Fibroblast of villous mesenchyme (primary cell): Measurements from ENCODE around the gene FRK. TPM values are rescaled to one million over a fixed set of nuclear protein-coding genes. Genes with fewer than 3 reads are reported as not detected.
"Not testable (repeated sequence)": the region's sequence is repeated elsewhere in the genome, so short reads cannot be mapped to it uniquely, and the experiment has no call there.

Source experiments
- DNase-seq: peaks from one replicate; pipeline ENCODE4 v3.0.0-alpha.2; 2010; ENCODE audit warnings: low read depth
- H3K4me3 ChIP-seq: 2 replicates; pipeline ENCODE4 v1.5.1; 2011; ENCODE audit warnings: low read depth, mild to moderate bottlenecking, low read length
- total RNA-seq: library from RNA; depleted of rRNA; stranded (reverse); fragments of >200 nt; gene quantifications from 2 replicates; pipeline ENCODE4 v1.2.3, GENCODE V29; 2012
- TF ChIP-seq, protein P1 (sequence below): IDR thresholded peaks from 2 replicates; pipeline ENCODE4 v1.5.1; 2012; ENCODE audit warnings: low read depth, mild to moderate bottlenecking, low read length; ENCODE audit not compliant: insufficient read depth

FRK gene
- total RNA-seq, 1 donor: 0.43 TPM

DNA sequence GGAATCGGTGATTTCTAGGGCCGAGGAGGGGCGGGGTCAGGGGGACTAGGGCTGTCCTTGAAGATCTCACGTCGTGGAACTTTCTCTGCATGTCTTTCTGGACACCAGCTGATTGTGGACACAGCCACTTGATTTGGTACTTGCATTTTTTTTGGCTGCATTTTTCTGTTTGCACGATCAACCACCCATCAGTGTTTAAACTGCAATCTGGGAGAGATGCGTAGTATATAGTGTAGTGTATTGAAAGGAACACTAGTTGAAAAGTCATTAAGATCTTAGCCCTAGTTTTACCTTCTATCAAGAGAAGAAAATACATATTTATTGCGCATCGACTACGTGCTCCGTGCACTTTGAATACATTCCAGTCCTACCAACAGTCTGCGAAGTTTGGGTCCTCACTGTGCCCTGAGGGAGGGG, 40.6 kb upstream of the FRK start:
- H3K4me3 ChIP-seq: peak overlapping the region; percentile 82
- TF ChIP-seq, protein P1, sequence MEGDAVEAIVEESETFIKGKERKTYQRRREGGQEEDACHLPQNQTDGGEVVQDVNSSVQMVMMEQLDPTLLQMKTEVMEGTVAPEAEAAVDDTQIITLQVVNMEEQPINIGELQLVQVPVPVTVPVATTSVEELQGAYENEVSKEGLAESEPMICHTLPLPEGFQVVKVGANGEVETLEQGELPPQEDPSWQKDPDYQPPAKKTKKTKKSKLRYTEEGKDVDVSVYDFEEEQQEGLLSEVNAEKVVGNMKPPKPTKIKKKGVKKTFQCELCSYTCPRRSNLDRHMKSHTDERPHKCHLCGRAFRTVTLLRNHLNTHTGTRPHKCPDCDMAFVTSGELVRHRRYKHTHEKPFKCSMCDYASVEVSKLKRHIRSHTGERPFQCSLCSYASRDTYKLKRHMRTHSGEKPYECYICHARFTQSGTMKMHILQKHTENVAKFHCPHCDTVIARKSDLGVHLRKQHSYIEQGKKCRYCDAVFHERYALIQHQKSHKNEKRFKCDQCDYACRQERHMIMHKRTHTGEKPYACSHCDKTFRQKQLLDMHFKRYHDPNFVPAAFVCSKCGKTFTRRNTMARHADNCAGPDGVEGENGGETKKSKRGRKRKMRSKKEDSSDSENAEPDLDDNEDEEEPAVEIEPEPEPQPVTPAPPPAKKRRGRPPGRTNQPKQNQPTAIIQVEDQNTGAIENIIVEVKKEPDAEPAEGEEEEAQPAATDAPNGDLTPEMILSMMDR: no peak
- no peak for DNase-seq

DNA sequence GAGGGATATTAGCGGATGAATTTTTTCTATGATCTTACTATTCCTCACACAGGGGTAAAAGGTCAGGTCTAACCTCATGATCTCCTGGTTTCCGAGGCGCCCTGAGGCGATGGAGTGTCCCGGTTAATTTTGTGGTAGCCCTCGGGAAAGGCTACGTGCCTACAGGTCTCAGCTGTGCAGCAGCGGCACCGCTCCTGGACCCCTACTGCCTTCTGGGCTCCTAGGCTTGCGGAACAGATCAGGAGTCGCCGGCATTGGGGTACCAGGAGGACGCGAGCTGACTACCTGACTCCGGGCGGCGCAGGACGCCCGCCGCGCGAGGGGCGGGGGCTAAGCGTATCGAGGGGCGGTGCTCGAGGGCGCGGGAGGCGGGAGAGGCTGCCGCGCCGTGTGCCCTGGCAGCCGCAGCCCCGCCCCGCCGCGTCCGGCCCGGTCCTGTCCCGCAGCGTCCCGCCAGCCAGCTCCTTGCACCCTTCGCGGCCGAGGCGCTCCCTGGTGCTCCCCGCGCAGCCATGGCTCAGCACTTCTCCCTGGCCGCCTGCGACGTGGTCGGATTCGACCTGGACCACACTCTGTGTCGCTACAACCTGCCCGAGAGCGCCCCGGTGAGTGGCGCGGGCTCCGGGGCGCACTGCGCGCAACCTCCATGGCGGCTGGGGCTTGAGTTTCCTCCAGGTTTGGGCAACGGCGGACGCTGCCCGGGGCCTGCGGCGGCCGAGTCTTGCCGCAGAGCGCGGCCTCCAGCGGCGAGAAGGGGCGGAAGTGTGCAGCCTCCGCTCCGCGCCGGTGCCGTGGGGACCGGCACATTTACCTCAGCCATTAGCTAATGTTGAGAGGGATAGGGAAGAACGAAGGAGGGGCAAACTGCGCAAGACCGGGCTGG, 40.0 kb upstream of the FRK start, which contains the start of gene NT5DC1:
NT5DC1 (plus strand) TSS at position 435 of the 883 bp plus-strand sequence; CDS start at position 513, 78 bp downstream.
- TF ChIP-seq, protein P1: peak; percentile 41
- DNase-seq: peak; percentile 64
- peak within 1 kb of the TSS; percentile 82 for H3K4me3 ChIP-seq

DNA sequence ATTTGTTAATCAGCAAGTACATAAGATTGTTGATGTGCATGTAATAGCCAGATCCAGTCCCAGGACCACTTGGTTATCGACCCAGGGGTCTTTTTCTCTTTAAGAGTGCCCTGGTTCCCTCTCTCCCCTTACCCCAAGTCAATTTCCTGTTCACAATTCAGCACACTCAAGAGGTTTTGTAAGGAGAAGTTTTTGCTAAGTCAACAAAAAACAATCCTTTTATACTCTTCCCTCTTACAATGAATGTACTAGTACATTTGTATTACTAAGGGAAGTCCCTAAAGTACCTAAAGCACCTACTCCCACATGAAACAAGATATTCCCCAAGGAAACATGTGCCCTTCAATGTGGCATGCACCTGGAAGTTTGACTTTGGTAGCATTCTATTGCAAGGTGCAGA, 38.3 kb upstream of the FRK start:
- no peak for DNase-seq
- TF ChIP-seq, protein P1: no peak
- no peak overlapping the region for H3K4me3 ChIP-seq

DNA sequence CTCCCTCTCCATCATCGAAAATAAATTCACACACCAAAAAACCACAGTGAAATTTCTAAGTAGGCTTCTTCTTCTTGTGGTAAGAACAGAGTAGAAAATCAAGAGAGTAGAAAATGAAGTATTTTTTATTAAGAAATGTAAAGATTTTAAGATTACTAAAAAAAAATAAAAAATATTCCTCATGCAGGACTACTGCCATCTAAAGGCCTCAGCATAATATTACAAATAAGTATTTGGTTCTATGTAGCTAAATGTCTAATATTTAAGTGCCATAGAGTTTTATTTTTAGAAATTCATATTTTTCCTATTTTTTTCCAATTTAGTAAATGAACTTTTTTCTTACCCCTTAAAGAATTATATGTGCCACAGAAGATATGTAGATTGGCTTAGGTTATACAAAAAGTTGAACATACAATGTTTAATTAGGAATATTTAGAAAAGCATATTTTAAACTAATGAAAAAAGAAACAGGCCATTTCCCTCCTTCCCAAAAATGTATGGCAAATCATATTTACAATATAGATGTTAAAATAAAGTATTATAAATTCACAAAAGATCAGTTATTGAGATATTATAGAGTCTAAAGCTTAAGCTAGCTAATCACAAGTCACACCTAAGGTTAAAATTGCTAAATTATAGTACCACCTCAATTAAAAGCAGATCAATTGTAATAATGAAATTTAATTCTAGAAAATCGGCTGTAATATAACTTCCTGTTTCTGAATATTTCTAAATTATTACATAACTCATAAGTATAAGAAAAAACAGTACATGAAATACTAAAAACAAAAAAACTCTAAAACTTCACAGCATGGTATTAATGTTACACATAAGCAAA, 36.5 kb upstream of the FRK start:
- no peak overlapping the region for H3K4me3 ChIP-seq
- TF ChIP-seq, protein P1: peak; percentile 48
- no peak for DNase-seq

DNA sequence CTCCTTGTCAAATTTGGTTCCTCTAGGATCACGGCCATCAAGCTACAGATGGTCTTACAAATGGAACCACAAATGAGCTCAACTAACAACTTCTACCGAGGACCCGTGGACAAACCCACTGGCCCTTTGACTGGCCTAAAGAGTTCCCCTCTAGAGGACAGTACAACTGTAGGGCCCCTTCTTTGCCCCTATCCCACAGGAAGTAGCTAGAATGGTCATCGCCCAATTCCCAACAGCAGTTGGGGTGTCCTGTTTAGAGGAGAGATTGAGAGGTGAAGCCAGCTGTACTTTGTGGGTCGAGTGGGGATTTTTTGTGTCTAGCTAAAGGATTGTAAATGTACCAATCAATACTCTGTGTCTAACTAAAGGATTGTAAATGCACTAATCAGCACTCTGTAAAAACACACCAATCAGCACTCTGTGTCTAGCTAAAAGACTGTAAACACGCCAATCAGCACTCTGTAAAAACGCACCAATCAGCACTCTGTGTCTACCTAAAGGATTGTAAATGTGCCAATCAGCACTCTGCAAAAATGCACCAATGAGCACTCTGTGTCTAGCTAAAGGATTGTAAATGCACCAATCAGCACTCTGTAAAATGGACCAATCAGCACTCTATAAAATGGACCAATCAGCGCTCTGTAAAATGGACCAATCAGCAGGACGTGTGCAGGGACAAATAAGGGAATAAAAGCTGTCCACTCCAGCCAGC, 35.5 kb upstream of the FRK start:
- DNase-seq, H3K4me3 ChIP-seq: not testable (repeated sequence)

DNA sequence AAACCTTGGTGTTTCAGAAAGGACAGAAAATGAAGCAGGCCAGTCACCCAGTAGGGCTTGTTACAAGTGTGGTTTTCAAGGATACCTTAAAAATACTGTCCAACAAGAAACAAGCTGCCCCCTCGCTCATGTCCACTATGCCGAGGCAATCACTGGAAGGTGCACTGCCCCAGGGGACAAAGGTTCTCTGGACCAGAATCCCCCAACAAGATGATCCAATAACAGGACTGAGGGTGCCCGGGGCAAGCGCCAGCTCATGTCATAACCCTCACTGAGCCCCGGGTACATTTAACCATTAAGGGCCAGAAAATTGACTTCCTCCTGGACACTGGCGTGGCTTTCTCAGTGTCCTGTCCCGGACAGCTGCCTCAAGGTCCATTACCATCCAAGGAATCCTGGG, 33.4 kb upstream of the FRK start:
- TF ChIP-seq, protein P1: no peak
- DNase-seq: no peak
- H3K4me3 ChIP-seq: no peak overlapping the region
